ENCODE measurements around the gene DLGAP4. TPM values are rescaled to one million over a fixed set of nuclear protein-coding genes. Genes with fewer than 3 reads are reported as not detected.

DLGAP4 gene
- total RNA-seq, 2 experiments from 2014 or later = 11.5 to 13.1 TPM

DNA sequence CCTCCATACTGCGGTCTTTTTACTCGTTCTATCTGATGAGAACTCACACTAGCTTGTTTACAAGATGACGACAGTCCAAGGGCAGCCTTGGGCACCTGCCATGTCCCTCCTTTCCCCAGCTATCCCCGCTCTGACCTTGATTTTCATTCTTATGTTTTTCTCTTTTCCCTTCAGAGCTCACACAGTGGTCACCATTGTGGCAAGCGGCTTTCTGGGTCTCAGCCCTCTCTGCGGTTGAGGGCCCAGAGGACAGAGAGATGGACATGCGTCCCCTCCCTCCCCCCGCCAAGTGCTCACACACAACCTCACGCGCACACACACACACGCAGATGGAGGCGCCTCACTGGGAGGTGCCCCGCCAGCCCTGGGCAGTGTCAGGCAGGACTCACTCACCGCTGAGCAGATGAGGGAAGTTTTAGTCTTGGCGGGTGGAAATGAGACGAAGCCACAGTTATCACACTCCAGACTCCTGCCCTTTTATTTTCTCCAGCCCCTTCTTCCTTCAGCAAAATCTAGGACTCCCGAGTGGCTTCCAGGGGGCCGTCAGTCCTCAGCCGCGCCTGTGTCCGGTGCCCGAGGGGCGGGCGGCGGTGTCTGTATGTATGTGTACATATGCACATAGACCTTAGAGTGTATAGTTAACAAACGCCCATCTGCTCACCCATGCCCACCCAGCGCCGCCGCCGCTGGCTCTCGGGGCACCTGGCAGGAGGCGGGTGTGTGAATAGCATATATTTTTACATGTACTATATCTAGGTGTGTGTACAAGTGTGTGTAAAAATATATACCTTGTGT, 221.4 kb downstream of the DLGAP4 start:
- CTCF ChIA-PET = interaction anchor here (1.4 kb wide), 1 partner anchor 78 kb away, joined by 4 read pairs; the partner anchor contains the start of gene RAB5IF
- H3K36me3 Mint-ChIP-seq (ENCODE audit: low read depth) = peaks cover 4% of the 10 kb centered on the region
- TF ChIP-seq, protein P1, sequence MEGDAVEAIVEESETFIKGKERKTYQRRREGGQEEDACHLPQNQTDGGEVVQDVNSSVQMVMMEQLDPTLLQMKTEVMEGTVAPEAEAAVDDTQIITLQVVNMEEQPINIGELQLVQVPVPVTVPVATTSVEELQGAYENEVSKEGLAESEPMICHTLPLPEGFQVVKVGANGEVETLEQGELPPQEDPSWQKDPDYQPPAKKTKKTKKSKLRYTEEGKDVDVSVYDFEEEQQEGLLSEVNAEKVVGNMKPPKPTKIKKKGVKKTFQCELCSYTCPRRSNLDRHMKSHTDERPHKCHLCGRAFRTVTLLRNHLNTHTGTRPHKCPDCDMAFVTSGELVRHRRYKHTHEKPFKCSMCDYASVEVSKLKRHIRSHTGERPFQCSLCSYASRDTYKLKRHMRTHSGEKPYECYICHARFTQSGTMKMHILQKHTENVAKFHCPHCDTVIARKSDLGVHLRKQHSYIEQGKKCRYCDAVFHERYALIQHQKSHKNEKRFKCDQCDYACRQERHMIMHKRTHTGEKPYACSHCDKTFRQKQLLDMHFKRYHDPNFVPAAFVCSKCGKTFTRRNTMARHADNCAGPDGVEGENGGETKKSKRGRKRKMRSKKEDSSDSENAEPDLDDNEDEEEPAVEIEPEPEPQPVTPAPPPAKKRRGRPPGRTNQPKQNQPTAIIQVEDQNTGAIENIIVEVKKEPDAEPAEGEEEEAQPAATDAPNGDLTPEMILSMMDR (IDR thresholded peaks at IDR 0.05) = no peak

DNA sequence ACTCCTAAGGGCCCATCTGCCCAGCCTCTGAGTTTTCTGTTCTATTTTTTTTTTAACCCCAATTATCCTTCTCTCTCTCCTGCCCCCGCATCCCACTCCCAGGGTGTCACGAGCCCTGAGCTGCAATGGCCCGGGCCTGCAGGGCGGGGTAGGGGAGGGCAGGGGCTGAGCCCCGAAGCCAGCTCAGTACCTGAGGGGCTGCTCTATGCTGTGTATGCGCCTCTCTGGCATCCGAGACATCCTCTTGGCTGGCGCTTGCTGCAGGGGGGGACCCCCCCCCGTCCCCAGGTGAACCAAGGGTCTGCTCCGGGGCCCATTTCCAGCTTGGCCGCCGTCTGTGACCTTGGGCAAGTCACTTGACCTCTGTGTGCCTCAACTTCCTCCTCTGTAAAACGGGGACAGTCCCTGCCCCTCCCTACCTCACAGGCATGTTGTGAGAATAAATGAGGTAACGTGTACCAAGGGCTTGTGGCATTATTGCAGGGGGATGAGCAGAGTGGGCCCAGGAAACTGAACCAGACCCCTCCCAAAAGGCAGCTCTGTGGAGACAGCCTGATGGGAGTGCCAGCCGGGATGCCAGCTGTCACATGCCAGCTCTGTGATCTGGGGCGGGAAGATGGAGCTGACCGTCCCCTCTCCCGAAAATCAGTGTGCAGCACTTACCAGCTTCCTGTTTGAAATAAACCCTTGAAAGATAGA, 222.2 kb downstream of the DLGAP4 start:
- no peaks in the 10 kb centered on the region for H3K4me1 Mint-ChIP-seq (ENCODE audit: low read depth)
- no peaks in the 10 kb centered on the region for H3K27me3 Mint-ChIP-seq
- intact Hi-C loops (cut with micrococcal nuclease) = no loop called here
- no peak overlapping the region for H3K4me3 Mint-ChIP-seq
- DNase-seq (no peak), ATAC-seq (no peak)
- H3K36me3 Mint-ChIP-seq (ENCODE audit: low read depth) = peaks cover 4% of the 10 kb centered on the region
- POLR2A ChIA-PET = interaction anchor here (0.6 kb wide), 1 partner anchor 420 kb away, joined by 4 read pairs; no protein-coding TSS in a partner anchor
- CTCF ChIA-PET = interaction anchor here (1.4 kb wide), 1 partner anchor 78 kb away, joined by 4 read pairs; the partner anchor contains the start of gene RAB5IF
- no peaks in the 10 kb centered on the region for H3K9me3 Mint-ChIP-seq
- no peak overlapping the region for H3K27ac Mint-ChIP-seq
- TF ChIP-seq, protein P1 (IDR thresholded peaks at IDR 0.05) = no peak

More for the DNA sequence above, 221.4 kb downstream of the DLGAP4 start:
- intact Hi-C loops (cut with micrococcal nuclease) = no loop called here
- Mint-ChIP-seq H3K27me3 (no peaks in the 10 kb centered on the region), H3K27ac (no peak overlapping the region), H3K4me3 (no peak overlapping the region), H3K4me1 (ENCODE audit: low read depth) (no peaks in the 10 kb centered on the region), H3K9me3 (no peaks in the 10 kb centered on the region)
- ATAC-seq (no peak), DNase-seq (no peak)
- POLR2A ChIA-PET = no interaction called here

- peaks cover 4% of the 10 kb centered on the region for H3K36me3 Mint-ChIP-seq (ENCODE audit: low read depth)
- no peak for ATAC-seq
- no peaks in the 10 kb centered on the region for H3K27me3 Mint-ChIP-seq
- H3K4me1 Mint-ChIP-seq (ENCODE audit: low read depth) = no peaks in the 10 kb centered on the region
- no peaks in the 10 kb centered on the region for H3K9me3 Mint-ChIP-seq
- no peak overlapping the region for H3K27ac Mint-ChIP-seq
- POLR2A ChIA-PET = interaction anchor here (0.6 kb wide), 1 partner anchor 421 kb away, joined by 4 read pairs; no protein-coding TSS in a partner anchor
- intact Hi-C loops (cut with micrococcal nuclease) = no loop called here
- TF ChIP-seq, protein P1 (IDR thresholded peaks at IDR 0.05) = no peak
- H3K4me3 Mint-ChIP-seq = no peak overlapping the region
- CTCF ChIA-PET = no interaction called here
- DNase-seq = no peak
Measured at GRCh38 chr20:36528875-36529417, 222.8 kb downstream of the DLGAP4 start.

GRCh38 chr20:36532388-36532787, 226.2 kb downstream of the DLGAP4 start:
- Mint-ChIP-seq H3K27ac (no peak overlapping the region), H3K9me3 (no peaks in the 10 kb centered on the region), H3K36me3 (ENCODE audit: low read depth) (no peaks in the 10 kb centered on the region), H3K4me1 (ENCODE audit: low read depth) (no peaks in the 10 kb centered on the region), H3K27me3 (no peaks in the 10 kb centered on the region), H3K4me3 (no peak overlapping the region)
- intact Hi-C loops (cut with micrococcal nuclease) = no loop called here
- ATAC-seq (no peak), DNase-seq (no peak)
- CTCF ChIA-PET = interaction anchor here (0.5 kb wide), 1 partner anchor 22 kb away, joined by 4 read pairs; no protein-coding TSS in a partner anchor
- POLR2A ChIA-PET = no interaction called here
- TF ChIP-seq, protein P1 (IDR thresholded peaks at IDR 0.05) = no peak
